ENCODE results near the gene HMGCS1.
"Not testable (repeated sequence)": the region's sequence is repeated elsewhere in the genome, so short reads cannot be mapped to it uniquely, and the experiment has no call there.

Gene HMGCS1

DNA sequence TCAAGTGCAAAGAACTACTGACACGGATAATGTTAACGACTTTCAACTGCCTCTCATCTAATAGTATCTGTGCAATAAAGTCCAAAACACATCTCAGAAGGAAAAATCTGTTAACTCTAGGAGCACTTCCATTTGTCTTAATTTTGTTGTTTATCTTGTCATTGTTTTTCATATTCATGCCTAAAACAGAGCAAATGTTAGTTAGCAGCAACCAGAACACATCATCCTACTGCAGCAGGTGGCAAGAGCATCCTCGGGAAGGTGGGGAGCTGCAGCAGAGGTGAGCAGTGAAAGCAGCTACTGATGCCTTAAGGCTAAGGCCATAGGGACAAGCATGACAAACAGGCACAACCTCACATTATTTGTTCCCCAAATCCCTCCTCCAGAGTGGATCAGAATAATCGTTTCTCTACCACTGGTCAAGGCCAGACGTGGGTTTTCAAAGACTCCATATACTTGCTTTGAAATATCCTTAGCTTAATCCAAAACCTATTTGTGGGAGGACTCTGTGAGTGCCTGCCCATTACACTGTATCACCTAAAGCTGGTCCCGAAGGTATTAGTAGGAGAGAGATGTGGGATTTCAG lies 1.0 kb downstream of the HMGCS1 start:
- DNase-seq, result no peak

DNA sequence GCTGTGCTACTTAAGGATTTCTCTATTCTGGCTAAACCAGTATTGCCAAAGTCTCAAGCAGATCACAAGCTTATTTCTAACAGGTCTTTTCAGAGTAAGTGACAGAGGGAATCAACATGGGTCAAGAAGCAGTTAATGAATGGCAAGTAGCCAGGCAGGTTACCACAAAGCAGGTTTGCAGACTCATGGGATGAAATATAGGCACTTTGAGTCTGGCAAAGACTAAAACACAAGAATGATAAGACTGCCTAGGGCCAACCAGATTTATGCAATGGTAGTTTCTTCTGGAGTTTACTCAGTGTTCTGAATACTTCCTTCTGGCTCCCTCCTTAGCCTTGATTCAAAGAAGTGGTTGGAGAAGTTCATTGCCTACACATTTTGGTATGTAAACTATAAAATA lies 3.6 kb downstream of the HMGCS1 start:
- no peak for DNase-seq

DNA sequence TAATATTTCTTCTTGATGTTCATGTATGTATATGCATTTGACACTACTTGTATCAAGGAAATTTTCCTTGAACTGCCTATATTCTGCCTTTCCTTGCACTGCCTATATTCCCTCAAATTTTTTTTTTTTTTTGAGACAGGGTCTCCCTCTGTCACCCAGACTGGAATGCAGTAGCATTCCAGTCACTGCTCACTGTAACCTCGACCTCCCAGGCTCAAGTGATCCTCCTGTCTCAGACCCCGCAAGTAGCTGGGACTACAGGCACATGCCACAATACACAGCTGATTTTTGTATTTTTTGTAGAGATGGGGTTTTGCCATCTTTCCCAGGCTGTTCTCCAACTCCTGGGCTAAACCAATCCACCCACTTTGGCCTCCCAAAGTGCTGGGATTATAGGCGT lies 4.1 kb downstream of the HMGCS1 start:
- no peak for DNase-seq

DNA sequence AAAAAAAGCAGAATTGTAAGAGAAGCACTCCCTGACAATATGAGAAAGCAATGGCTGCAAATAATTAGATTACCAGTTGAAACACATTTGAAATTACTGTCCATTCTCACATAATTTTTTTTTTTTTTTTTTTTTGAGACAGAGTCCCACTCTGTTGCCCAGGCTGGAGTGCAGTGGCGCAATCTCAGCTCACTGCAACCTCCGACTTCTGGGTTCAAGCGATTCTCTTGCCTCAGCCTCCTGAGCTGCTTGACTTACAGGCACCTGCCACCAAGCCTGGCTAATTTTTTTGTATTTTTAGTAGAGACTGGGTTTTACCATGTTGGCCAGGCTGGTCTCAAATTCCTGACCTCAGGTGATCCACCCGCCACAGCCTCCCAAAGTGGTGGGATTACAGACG lies 6.3 kb downstream of the HMGCS1 start:
- DNase-seq, result not testable (repeated sequence)

DNA sequence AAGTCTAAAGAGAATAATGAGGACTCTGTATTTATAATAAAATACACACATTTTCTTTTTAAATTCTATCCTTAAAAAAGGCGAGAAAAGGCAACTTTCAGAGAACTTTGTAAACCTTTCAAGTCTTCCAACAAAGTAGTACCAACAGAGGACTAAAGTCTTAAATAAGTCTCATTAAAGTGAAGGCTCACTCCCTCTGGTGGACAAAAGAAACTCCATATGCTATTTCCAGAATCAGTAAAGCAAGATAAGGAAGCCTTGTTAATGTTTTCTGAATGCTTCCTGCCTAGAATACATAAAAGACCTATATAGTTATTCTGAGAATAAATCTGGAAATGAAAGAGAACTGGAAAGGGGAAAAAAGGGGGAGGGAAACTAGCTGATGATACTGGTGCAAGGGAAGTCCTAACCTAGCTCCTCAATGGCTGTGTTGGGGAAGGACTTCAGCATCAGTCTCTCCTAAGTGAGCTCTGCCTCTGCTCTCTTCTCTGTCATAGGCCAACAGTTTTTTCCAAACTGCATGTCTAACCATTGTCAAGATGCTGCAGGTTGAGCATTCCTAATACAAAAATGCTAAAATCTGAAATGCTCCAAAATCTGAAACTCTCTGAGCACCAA lies 7.2 kb downstream of the HMGCS1 start:
- DNase-seq, result no peak

DNA sequence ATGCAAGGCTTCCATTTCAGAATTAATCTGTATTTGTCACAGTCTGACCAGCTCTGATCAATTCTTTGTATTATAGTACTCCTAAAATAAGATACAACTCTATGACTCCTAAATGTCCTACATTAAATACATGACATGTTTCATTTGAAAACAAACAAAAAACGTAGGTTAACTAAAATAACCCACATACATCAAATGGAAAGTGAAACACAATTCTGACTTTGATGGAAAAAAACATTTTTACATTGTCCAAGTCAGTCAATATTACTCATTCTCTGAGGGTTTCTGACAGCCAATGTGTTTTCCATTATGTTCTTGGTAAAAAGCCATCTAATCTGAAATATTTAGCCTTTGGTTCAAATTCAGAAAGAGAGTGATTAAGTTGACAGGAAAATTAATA lies 8.7 kb downstream of the HMGCS1 start:
- DNase-seq, result no peak

DNA sequence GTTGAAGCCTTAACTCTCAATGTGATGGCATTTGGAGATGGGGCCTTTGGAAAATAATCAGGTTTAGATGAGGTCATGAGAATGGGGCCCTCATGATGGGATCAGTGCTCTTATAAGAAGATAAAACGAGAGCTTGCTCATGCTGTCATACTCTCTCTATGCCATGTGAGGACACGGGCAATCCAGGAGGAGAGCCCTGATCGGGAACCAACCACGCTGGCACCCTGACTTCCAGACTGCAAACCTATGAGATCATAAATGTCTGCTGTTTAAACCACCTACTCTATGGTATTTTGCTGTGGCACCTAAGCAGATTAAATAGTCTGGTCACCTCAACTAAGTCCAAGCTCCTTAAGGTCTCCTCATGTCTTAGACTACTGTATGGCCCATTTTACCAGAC lies 10.0 kb downstream of the HMGCS1 start:
- no peak for DNase-seq

DNA sequence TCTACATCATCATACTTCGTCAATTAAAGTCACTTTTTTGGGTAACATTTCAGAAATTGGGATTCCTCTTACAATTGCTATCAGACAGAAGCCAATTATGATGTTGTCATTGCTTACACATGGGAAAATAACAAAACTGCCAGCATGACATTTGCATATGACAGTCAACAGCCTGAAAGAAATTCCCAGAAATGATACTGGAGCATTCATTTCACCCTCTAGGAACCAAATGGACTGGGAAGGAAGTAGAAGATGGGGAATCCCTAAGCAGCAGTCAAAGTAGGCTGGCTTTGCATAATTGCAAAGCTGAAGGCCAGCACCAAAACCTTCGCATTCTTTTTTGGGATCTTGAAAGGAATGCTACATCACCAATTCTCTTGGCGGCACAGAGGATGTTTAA lies 10.7 kb downstream of the HMGCS1 start:
- no peak for DNase-seq

DNA sequence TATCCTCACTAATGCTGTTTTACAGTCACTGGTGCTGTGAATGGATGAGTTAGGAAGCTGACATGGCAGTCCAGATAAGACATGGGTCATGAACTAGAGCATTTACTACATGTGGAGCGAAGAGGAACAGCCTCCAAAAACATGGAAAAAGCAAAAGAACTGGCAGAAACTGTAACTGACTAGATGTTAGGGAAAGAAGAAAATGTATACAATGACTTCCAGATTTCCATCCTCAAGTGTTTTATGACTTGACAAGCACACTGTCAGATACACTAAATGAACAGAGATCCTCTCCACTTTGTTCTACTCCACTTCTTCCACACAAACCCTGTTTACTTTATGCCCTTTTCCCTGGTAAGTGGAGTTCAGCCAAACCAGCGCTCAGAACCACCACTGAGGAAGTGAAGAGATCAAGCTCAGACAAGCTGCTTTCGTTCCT lies 11.5 kb downstream of the HMGCS1 start:
- DNase-seq, result no peak

DNA sequence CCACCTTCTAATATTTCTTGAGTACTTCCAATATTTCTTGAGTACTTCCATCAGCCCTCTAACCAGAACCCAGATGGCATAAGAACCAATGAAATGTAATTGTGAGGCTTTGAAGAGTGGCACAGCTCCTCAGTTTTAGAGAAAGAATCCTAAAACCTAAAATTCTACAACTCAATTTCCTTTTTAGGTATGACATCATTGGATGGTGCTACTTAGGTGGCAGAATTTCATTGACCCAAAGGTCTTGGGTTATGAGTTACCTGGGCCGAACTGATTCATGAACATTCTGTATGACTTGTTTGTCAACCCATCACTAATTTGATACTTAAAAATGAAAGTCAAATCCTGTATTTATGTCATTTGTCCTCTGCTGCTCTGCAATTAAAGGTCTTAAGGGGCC lies 13.1 kb downstream of the HMGCS1 start:
- no peak for DNase-seq

DNA sequence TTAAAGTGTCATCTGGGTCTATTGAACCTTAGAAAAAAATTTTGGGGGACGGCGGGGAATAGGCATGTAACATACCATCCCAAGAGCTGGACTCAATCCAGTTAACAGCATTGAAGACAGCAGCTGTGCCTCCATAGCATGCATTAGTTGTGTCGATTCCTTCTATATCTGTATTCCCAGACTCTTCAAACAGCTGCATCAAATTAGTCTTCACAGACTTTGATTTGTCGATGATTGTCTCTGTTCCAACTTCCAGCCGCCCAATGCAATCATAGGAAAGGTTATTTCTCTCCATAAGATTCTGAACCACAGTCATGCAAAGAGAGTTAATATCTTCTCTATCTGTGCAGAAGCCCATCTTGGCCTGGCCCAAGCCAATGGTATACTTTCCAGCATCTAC lies 14.8 kb downstream of the HMGCS1 start:
- DNase-seq, result no peak

DNA sequence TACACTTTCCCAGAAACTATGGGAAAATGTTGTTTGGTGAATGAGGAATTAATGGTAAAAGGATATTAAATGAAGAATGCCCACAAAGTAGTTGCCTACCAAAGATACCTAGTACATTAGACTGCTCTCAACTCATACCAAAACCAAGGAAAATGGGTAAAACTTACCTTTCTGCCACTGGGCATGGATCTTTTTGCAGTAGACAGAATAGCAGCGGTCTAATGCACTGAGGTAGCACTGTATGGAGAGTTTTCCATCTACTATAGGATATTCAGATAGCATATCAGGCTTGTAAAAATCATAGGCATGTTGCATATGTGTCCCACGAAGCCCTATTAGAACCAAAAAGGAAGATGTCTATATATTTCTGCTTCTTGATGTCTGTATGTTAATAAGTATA lies 16.4 kb downstream of the HMGCS1 start:
- DNase-seq, result no peak

DNA sequence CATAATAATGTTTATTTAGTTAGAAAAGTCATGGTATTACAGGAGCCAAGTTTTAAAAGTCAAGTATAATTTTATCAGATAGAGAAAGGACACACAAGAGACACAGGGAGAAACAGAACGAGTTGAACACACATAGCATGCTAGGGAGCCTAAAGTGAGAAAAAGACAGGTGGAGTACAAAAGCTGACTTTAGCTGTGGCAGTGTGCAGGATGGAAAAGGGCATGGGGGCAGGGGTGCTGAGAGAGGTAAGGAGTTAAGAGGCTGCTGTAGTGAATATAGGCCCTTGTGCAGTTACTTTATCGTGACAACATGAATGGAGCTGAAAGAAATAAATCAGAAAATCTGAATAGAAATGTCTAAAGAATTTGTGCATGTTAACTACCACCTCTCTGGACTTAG lies 18.0 kb downstream of the HMGCS1 start:
- no peak for DNase-seq

DNA sequence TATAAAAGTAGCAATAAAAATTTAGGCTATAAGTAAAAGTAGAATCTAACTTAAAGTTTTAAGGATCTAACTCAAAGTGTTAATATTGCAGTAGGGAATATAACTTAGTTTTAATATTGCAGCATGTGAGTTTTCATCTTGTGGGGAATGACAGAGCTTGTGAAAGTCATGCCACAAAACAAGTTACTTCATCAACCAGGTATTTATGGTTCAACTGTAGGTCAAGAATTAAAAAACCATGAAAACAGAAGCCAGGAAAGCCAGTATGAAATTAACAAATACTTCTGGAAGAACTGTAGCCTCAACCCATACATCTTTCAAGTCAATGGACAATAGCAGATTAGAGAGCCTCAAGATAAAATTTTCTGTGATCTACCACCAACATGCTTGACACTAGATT lies 19.0 kb downstream of the HMGCS1 start:
- no peak for DNase-seq

DNA sequence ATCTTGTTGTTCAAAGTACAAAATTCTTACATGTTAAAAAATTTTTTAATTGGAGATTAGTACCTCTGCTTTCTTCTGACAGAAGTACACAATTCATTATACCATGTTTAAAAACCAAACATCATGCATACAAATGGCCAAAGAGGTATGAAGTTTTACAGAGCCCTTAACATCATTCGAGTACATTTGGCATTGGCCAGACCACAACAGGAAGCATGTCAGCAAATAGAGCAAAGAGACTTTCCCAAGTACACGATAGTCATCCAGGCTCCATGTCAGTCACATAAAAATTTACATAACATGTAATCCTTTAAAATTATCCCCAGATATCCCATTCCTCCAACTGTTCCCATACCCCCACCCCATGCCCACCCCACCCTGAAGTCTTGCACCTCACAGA lies 22.5 kb downstream of the HMGCS1 start:
- DNase-seq, result no peak

DNA sequence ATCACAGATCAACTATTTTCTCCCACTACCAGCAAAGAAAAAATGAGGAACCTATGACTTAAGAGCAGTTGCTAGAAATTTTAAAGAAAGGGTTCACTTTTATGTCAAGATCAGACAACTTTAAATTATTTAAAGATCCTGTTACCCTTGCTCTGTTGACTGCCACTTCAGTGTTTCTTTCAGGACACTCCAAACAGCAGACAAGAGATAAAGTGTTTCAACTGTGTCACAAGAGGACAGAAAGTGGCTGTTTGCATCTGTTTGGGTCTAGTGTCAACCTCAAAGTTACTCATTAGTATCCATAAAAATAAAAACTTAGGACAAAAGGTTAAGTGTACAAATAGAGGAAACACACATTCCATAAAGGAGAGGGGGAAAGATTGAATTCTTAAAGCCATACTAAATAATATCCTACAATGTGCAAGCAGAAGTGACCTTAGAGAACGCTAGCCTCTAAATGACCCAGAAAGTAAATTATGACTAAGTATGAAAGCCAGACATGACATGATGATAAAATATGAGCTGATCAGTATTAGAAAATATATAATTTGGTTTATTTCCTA lies 24.9 kb downstream of the HMGCS1 start:
- no peak for DNase-seq

DNA sequence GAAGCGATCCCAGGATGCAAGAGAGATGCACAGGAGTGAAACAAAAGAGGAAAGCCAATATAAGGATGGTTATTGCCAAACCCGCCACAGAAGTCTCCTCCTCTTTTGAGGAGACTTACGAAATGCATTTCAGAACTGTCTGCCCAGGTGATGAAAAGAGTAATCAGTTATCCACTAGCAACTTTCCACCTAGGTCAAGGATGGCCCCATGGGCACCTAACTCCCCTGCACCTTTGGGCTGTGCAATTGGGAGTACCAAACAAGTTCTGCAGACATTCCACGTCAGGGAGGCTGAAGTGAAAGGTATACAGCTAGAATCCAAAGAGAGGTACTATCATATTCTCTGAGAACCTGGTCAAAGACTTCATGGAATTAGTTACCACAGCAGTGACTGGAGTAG lies 25.7 kb downstream of the HMGCS1 start:
- no peak for DNase-seq

DNA sequence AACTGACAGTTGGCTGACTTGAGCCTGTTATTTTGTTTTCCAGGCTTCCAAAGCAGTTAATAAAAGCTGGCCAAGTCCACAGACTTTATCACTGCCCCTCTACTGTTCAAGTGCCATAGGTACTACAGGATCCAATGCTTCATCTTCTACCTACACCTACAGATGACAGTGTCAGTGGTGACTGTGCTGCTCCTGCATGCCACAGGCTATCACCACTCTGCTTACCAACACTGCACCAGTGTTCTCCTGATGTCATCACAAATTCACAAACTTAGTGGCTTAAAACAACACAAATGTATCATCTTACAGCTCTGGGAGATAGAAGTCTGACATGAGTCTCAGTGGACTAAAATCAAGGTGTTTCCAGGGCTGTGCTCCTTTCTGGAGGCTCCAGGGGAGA lies 26.6 kb downstream of the HMGCS1 start:
- no peak for DNase-seq

DNA sequence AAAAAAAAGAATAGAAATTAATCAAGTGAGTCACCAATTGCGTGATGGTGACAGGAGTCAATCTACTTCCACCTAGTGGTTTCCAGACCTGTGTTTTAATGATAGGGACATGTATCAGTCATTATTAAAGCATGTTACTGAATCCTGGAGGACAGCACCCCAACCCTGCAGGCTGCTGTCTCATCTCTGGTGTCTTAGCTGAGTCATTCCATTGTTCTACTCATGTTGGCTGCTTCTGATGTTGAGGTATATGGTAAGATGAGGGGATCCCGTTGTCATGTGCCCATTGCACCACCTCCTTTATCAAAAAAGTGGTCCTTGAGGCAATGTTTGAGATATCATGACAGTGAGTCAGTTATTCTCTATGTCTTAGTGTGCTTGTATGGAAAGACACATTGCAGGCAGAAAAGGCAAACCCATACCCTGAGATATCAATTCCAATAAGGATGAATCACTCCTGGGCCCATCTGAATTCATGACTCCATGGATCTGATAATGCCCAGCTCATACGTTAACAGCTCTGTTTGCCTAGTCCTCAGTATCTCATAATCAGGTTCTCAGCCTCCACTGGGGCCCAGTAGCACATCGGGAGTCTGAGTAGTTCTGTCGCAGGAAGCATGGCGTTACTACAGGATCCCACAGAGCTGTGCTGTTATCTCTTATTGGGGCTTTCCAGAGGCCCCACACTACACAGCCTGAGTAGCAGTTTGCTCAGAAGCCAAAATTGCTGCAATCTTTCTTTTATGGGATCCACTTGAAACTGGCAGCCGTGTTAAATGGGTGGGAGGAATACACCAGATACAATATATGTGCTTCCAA lies 31.2 kb downstream of the HMGCS1 start:
- DNase-seq, result peak in 1 of 4 experiments; percentile 2

DNA sequence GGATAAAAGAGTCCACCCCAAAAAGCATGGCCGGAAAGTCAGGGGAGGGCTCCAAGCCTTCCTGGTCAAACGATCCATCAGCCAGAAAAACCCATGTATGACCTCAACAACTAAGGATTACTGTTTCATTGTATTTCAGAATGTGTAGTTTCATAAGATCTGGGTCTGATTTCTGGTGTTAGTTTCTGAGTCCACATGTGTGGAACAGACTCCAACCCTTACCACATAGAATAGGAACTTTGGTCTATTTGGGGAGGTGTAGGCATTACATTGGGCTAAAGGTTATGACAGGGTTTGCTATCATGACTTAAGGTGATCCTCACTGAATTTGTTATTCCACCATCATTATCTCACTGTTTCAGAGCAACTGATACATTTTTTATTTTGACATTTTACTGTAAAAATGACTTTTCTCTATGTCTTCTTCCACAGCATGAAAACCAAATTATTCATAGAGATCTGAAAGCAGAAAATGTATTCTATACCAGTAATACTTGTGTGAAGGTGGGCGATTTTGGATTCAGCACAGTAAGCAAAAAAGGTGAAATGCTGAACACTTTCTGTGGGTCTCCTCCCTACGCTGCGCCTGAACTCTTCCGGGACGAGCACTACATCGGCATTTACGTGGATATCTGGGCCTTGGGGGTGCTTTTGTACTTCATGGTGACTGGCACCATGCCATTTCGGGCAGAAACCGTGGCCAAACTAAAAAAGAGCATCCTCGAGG lies 33.5 kb downstream of the HMGCS1 start:
- no peak for DNase-seq

DNA sequence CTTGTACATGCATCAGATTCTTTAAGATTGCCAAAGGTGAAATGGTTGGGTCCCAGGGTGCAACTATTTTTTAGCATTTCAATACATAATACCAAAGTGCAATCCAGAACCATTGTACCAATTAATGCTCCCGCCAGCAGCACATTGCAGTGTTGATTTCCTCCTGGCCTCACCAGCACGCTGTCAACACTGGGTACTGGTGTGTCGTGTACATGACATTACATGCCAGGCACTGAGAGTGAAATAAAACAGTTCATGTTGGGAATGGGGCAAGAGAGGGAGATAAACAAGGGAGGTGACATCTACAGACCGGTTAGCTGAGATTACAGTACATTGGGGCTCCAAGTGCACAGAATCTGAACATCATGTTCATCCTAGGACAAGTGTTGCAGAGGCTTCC lies 37.8 kb downstream of the HMGCS1 start:
- DNase-seq, result no peak

DNA sequence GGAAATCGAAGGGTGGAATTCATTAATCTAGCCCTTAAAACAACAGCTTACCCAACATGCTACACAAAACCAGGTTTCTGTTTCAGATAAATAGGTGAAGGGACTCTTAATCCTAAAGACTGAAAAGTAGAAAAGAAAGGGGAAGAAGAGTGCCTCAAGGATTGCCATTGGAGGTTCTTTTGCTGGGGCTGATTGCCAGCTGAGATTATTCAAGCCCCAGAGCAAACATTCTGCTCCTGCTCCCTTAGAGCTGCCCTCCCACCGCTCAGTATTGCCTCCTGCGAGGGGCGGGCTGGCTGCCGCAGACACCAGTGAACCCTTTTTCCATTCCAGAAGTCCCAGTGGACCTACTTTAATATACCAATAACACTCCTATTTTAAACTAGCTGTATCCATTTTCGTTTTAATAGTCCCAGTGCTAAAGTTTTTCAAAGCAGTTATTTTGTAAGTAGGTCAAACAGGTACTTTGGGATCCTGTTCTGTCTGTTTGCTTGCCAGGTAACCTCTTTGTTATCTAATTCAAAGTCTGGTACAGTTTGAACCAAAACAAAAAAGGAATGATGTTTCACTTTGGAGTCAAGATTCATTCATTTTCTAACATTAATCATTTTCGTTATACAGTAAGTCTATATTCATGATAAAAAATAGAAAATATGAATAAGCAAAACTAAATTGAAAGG lies 38.6 kb downstream of the HMGCS1 start:
- no peak for DNase-seq

DNA sequence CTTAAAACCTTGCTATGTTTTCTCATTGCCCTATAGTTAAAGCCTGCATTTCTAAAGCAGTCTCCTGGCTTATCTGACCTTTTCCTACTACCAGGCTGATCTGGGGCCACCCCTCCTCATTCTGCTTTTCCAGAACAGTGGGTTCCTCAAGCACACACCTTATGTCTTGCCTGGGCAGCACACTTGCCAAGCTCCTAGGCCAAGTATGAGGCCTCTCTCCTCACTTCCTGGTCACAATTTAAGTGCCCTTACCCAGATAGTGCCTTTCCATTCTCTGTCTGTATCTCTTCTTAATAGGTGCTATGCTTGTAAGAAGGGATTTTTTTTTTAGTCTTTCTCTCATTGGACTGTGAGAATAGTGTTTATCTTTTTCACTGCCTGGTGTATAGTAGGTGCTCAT lies 39.7 kb downstream of the HMGCS1 start:
- DNase-seq, result no peak

Data from activated CD4-positive, CD25-positive, alpha-beta regulatory T cell (primary cell).